Nucleus accumbens (tissue), 56 donors: ENCODE results near the gene UBE2J2.

ENCODE experiments used
- DNase-seq, 56 donors: peaks; one replicate each; lab custom pipeline; 2025; lab: John Stamatoyannopoulos, UW

Gene UBE2J2

DNA sequence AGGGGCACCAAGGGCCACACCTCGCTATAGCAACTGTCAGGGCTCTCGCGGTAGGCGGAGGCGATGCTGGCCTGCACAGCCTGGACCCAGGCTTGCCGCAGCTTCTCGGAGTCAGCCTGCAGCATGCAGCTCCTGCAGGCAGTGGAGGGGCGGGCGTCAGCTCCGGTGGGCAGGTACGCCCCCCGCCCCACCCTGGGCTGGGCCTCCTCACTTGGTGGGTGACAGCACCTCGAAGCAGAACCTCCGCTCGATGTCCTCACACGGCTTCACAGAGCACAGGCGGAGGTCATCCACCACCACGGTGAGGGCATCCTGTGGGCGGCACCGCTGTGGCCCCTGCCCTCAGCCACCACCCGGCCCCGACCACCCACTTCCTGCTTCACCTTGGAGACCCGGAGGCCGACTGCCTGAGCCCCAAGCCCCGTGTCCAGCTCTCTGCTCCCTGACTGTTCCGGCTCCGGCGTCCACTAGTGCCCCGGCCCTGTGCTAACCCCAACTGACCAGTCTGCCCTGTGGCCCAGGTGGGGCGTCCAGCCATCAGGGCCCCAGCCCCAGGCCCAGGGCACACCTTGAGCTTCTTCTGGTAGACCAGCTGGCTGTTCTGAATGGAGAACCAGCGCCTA, 24.3 kb upstream of the UBE2J2 start:
- DNase-seq, result no peak

DNA sequence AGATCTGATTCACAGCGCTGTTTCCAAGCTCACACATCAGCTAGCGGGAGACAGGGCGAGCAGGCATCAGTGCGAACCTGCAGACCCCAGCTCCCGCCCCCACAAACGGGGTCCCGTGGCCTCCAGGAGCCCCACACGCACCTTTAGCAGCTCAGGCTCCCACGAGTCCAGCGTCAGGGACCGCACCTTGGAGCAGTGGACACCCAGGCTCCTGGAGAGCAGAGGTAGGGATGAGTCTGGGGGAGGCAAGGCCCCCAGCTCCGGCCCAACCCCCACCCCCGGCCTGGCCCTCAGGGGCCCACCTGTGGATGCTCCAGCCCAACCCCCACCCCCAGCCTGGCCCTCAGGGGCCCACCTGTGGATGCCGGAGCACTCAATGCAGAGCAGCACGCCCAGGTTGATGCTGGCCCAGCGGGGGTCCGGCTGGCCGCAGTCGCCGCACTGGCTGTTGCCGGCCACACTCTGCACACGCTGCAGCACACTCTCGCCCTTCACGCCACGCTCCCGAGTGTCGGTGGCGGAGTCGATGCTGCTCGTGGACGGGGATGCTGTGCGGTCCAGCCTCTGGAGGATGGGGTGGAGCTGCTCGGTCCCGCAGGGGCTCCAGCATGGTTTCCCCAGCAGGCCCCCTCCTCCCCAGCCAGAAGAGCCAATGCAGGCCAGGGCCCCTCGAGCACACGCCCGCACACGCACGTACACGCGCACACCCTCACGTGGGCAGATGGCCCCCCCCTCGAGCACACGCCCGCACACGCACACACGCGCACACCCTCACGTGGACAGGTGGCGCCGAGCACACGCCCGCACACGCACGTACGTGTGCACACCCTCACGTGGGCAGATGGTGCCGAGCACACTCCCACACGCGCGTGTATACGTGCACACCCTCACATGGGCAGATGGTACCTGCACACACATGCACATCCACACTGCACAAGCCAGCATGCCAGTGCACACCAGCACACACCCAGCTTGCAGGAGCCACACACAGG, 22.7 kb upstream of the UBE2J2 start:
- DNase-seq, result no peak

DNA sequence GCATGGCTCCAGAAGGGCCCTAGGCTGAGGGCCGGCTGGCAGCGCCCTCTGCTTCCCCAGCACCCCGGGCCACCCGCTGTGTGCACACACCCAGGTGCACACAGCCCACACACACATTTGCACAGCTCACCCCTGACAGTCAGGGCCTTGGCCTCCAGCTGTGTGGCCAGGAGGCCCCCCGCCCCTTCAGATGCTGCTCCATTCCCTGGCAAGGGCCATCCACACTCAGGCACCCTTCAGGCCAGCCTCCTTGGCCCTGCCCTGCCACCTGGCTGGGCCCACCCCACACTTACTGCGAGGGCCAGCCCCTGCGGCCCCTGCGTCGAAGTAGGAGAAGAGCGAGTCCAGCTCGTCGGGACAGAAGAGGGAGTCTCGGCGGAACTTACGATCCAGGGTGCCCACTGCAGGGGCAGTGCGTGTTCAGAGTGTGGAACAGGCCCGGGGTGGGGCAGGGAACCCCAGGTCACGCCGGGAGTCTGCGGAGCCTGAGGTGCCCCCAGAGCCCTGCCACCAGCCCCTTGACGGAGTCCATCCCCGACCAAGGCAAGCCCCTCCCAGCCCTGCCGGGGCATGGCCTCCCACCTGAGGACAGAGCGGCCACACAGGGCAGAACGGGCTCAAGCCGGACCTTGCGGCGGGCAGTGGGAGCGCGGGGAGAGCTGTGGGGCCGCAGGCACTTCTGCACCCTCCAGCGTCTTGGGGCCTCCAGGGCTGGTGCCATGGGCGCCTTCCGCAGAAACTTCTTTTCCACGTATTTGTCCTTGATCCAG, 21.7 kb upstream of the UBE2J2 start:
- DNase-seq, result no peak

DNA sequence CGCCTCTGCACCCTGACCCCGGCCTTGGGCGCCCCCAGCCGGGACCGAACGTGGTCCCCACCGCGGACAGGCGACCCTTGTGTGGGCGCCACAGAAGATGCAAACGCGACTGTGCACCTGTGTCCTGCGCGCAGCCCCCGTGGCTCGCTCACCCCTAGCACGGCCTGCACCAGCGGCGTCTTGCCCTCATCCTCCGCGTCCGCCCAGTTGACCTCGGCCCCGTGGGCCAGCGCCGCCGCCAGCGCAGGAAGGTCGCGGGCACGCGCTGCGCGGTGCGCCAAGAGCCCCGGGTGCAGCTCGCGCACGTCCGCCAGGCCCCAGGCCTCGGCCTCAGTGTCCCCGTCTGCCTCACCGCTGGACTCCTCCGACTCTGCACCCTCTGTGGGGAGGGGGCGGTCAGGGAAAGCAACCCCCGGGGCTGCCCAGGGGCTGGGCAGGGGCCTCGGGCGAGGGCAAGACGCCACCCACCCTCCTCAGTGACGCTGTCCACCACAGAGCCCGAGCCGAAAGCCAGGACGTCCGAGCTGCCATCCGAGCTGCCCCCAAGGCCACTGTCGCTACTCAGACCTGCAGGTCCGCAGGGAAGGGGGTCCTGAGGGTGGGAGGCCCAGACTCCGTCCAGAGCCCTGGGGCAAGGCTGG, 20.7 kb upstream of the UBE2J2 start:
- DNase-seq, result no peak

DNA sequence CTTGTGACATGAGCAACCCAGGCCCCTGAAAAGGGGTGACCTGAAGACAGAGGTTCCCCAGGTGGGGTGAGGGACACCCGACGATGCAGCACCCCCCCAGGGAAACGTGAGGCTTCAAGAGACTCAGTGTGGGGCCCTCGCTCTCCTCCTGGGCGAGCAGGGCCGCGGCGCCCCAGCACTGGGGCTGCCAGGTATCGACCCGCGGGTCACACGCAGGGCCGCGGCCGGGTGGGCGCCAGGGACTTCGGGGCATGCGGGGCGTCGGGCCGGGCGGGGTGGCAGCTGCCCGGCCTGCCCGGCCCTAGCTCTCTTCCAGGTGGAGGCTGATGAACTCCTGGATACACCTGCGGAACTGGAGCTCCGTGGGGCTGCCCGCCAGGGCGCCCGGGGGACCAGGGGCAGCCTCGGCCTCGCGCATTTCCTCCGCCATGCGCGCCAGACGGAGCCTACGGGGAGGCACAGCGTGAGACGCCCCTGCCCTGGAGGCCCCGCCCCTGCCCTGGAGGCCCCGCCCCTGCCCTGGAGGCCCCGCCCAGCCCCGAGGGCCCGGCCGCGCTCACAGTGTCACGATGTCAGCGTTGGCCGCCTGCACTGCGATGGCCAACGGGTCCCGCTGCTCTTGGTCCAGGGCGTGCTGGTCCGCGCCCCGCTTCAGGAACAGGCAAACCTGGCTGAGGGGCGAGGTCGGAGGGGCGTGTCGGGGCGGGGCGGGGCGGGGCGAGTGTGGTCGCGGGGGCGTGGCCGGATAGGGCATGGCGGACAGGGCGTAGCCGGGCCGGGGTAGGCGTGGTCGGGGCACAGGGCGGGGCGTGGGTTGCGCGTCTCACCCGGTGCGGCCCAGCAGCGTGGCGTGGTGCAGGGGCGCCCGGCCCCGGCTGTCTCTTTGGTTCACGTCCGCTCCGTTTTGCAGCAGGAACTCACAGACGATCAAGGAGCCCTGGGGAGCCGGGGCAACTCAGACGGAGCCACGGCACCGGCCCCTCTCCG, 19.9 kb upstream of the UBE2J2 start:
- DNase-seq, result peak in 1 of 56 donors; percentile 24

DNA sequence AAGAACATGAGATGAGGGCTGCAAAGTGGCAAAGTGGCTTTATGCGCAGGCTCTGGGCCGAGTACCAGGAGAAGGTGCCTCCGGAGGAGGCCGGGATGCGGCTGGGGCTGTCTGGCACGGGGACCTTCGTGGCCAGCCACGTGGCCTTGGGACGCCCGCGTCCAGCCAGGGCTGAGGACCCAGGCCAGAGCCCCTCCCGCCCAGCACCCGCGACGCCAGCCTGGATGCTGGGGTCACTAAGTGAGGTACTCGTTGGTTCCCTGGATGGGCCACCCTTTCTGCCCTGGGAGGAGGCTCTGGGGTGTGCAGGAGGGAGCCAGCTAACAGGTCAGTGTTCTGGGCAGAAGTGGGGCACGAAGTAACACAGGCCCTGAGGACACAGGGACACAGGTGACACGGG, 19.2 kb upstream of the UBE2J2 start:
- no peak for DNase-seq

DNA sequence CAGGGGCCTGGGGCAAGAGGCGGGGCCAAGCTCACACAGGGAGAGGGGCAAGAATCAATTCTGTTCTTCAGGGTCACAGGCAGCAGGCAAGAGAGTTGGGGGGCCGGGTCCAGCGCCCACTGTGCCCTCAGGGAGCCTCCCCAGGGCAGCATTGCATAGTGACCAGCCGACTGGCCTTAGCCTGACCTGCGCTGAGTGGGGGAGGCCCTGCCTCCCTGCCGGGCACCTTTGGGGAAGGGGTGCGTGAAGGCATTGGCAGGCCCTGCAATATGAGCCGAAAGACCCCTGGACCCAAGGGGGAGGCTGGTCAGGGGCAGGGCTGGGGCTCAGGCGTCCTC, 18.8 kb upstream of the UBE2J2 start:
- DNase-seq, result no peak

DNA sequence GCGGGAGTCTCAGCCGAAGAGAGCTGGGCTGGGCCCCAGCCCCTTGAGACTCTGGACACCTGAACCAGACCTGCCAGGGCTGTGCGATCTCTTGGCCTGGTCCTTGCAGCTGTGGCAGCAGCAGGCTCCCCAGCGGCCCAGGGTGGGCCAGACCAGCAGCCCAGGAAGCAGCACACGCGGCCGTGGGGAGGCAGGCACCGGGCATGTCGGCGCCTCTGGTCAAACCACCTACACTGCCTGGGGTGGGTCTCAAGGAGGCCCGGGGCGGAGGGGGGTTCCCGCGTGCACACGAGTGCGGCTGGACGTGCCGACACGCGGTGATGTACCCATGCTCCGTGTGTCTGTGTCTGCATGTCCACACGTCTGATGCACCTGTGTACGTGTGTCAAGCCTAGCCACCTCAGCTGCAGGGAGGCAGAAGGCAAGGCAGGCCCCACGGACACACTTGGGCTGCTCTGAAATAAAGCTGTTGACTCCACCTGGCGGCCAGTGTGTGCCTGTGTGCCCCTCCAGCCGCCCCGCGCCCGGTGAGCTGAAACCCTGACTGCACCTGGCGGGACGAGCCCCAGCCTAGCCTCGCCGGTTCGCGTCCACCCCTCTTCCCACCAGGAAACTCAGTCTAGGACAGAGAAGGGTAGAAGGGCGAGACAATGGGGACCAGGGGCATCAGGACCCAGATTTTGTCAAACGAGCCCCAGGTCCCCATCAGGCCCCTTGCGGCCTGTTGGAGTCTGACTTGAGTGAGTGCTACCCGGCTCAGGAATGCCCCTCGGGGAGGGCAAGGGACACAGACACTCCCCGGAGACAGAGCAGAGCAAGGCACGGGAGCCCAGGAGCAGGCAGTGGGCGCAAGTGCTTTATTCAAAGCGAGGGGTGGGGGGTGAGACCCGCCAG, 18.1 kb upstream of the UBE2J2 start:
- peak in 9 of 56 donors; percentile 14 to 64 (median 34) for DNase-seq

DNA sequence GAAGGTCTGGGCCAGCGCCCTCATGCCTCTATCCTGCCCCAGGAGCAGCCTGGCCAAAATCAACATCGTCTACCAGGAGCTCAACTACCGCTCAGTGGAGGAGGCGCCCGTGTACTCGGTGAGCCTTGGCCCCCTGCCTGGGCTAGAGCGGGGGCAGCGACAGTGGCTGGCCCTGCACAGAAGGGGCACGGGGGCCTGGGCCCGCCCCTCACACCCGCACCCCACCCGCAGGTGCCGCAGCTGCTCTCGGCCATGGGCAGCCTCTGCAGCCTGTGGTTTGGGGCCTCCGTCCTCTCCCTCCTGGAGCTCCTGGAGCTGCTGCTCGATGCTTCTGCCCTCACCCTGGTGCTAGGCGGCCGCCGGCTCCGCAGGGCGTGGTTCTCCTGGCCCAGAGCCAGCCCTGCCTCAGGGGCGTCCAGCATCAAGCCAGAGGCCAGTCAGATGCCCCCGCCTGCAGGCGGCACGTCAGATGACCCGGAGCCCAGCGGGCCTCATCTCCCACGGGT, 17.4 kb upstream of the UBE2J2 start:
- DNase-seq, result peak in 1 of 56 donors; percentile 23

DNA sequence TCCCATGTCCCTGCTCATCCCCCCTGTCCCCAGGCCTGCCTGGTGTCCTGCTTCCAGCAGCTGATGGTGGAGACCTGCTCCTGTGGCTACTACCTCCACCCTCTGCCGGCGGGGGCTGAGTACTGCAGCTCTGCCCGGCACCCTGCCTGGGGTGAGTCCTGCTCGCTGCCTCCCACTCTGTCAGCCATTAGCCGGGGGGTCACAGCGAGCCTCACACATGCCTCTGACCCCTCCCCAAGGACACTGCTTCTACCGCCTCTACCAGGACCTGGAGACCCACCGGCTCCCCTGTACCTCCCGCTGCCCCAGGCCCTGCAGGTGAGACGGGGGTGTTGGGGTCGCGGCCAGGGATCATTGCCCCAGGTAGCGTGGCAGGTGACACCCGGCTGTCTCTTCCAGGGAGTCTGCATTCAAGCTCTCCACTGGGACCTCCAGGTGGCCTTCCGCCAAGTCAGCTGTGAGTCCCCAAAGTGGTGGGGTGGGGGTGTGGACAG, 16.6 kb upstream of the UBE2J2 start:
- peak in 3 of 56 donors; percentile 12 to 34 (median 25) for DNase-seq

DNA sequence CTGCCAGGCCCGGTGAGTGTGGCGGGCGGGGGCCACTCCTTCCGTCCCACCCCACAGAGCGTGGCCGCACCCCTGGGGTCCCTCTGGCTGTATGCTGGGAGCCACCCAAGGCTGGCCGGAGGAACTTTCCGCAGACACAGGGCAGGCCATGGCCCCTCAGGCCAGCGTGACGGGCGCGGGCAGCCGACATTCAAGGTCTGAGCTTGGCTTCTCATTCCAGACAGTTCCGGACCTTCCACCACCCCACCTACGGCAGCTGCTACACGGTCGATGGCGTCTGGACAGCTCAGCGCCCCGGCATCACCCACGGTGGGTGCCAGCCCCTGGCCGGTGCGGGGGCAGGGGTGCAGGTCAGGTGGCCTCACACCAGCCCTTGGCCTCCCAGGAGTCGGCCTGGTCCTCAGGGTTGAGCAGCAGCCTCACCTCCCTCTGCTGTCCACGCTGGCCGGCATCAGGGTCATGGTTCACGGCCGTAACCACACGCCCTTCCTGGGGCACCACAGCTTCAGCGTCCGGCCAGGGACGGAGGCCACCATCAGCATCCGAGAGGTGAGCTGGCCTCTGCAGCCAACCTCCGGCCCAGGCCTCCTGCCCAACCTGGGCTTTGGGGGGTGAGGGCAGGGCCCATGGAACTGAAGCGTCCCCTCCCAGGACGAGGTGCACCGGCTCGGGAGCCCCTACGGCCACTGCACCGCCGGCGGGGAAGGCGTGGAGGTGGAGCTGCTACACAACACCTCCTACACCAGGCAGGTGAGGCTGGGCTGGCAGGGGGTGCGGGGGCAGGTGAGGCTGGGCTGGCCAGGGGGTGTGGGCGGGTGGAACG, 13.8 kb upstream of the UBE2J2 start:
- no peak for DNase-seq

DNA sequence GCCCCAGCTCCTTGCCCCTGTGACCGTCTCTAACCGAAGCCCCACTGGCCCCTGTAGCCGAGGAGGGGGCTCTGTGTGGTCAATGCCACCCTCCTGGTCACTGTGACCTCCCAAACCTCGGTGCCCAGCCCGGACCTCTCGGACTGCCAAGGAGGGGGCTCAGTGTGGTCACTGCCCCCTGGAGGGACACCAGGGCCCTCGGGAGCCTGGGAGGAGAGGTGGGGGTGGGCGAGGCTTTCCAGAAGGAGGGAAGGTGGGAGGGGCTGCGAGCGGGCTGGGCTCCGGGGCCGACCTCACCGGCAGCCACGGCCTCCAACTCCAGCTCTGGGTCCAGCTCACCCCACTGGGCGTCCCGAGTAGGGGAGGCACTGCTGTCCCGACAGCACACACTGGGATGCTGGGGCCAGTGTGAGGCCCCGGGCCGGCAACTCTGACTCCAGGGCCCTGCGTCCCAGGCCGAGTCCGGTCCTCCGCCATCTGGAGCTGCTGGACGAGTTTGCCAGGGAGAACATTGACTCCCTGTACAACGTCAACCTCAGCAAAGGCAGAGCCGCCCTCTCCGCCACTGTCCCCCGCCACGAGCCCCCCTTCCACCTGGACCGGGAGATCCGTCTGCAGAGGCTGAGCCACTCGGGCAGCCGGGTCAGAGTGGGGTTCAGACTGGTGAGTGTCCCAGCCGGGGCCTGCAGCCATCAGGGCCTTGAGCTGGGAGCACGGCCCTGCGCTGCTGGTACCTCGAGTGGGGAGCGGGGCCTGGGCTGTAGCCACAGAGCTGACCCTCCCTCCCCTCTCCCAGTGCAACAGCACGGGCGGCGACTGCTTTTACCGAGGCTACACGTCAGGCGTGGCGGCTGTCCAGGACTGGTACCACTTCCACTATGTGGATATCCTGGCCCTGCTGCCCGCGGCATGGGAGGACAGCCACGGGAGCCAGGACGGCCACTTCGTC, 12.9 kb upstream of the UBE2J2 start:
- no peak for DNase-seq

DNA sequence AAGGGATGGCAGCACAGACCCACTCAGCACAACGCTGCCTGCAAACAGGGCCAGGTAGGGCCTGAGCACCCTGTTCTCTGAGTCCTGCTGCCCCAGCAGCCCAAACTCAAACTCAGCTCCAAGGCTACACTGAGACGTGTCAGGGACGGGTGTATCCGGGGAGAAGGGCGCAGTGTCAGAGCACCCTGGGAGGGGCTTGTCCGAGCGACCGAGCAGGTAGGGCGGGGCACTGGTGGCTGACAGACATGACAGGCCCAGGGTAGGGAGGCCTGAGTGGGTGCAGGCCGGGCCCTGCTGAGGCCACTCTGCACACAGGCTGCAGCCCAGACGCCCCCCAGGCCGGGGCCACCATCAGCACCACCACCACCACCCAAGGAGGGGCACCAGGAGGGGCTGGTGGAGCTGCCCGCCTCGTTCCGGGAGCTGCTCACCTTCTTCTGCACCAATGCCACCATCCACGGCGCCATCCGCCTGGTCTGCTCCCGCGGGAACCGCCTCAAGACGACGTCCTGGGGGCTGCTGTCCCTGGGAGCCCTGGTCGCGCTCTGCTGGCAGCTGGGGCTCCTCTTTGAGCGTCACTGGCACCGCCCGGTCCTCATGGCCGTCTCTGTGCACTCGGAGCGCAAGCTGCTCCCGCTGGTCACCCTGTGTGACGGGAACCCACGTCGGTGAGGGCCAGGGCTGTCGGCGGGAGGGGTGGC, 12.1 kb upstream of the UBE2J2 start:
- no peak for DNase-seq

DNA sequence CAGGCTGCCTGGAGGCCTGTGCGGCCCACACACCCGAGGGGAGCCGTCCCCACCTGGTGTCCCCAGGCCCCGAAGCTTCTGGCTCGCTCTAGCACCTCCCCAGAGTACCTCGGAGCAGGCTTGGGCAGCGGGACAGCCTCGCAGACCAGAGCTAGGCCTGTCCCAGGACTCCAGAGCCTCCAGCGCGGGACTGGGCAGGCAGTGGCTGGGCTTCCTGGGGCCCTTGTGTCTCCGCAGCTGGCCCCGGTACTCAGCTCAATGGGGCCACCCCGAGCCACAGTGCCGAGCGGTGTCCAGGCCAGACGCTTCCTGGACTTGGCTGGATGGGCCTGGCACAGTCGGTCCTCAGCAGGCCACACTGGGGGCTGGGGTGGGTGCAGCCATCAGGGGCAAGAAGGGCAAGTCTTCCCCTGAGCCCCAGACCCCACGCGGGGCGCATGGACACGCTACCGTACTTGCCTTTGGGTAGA, 11.5 kb upstream of the UBE2J2 start:
- no peak for DNase-seq
